DND-41 (cell line): ENCODE data around the gene EFNA2.

Experiments
- ATAC-seq: fragments of 200-7000 bp; cut with Tn5 transposase; 3 replicates; pipeline ENCODE4 v1.9.1; 2021; ENCODE audit warnings: low read depth; ENCODE audit not compliant: insufficient read depth
- DNase-seq: peaks from one replicate; pipeline ENCODE4 v3.0.0-alpha.2; 2020
- H2AFZ ChIP-seq: 2 replicates; pipeline ENCODE4 v1.6.0; 2012; ENCODE audit warnings: low read depth, low read length
- H3K27ac ChIP-seq: 2 replicates; pipeline ENCODE4 v1.5.1; 2012; ENCODE audit warnings: low read length, inconsistent platforms
- H3K27me3 ChIP-seq: fragments of 200-600 bp; sonication (generic); 2 replicates; pipeline ENCODE4 v1.6.0; 2012; ENCODE audit warnings: low read length, mild to moderate bottlenecking, inconsistent platforms; ENCODE audit not compliant: insufficient read depth, poor library complexity
- H3K36me3 ChIP-seq: 2 replicates; pipeline ENCODE4 v1.5.1; 2012; ENCODE audit warnings: low read length, inconsistent platforms; ENCODE audit not compliant: insufficient read depth
- H3K4me1 ChIP-seq: 2 replicates; pipeline ENCODE4 v1.5.1; 2012; ENCODE audit warnings: mild to moderate bottlenecking, low read length; ENCODE audit not compliant: insufficient read depth
- H3K4me2 ChIP-seq: 2 replicates; pipeline ENCODE4 v1.6.0; 2012; ENCODE audit warnings: mild to moderate bottlenecking, moderate library complexity, low read length, inconsistent platforms; ENCODE audit not compliant: insufficient read depth
- H3K4me3 ChIP-seq, 2 experiments: fragments of 200-600 bp in 1 of 2; shearing (Covaris generic) in 1 of 2; 2 replicates each; pipeline ENCODE4 v1.5.1; 2012 to 2016; ENCODE audit warnings: inconsistent platforms in 2 of 2, low read length in 2 of 2, mild to moderate bottlenecking in 2 of 2, low read depth in 1 of 2, moderate library complexity in 1 of 2
- H3K79me2 ChIP-seq: 2 replicates; pipeline ENCODE4 v1.6.0; 2012; ENCODE audit warnings: low read length, inconsistent platforms; ENCODE audit not compliant: insufficient read depth
- H3K9ac ChIP-seq: 2 replicates; pipeline ENCODE4 v1.6.0; 2012; ENCODE audit warnings: low read depth, mild to moderate bottlenecking, inconsistent platforms, low read length, moderate library complexity
- H3K9me3 ChIP-seq: 2 replicates; pipeline ENCODE4 v1.5.1; 2012; ENCODE audit warnings: low read length, moderate library complexity, mild to moderate bottlenecking, inconsistent platforms; ENCODE audit not compliant: insufficient read depth, severe bottlenecking
- H4K20me1 ChIP-seq: 2 replicates; pipeline ENCODE4 v1.6.0; 2012; ENCODE audit warnings: low read length; ENCODE audit not compliant: insufficient read depth
- CTCF ChIP-seq: IDR thresholded peaks from 2 replicates; pipeline ENCODE4 v1.5.1; 2012; ENCODE audit warnings: borderline replicate concordance, low read length, moderate library complexity, mild to moderate bottlenecking; ENCODE audit not compliant: poor library complexity, severe bottlenecking; ENCODE audit errors: extremely low read depth
- EZH2 ChIP-seq: IDR thresholded peaks from 3 replicates; pipeline ENCODE4 v1.6.1; 2012; ENCODE audit warnings: borderline replicate concordance, low read depth, mild to moderate bottlenecking, moderate library complexity, low read length, inconsistent platforms; ENCODE audit not compliant: severe bottlenecking

The EFNA2 gene

GRCh38 chr19:1279782-1280341 lies 5.8 kb upstream of the EFNA2 start:
- H3K9me3 ChIP-seq, result no peaks in the 10 kb centered on the region
- peaks cover 20% of the 10 kb centered on the region for H3K4me1 ChIP-seq
- no peaks in the 10 kb centered on the region for H3K27me3 ChIP-seq
- H3K36me3 ChIP-seq, result peaks cover 39% of the 10 kb centered on the region
- no peak overlapping the region for H3K4me3 ChIP-seq
- H3K27ac ChIP-seq, result no peak overlapping the region
- peak; percentile 96 for TF ChIP-seq CTCF
- no peak for TF ChIP-seq EZH2
- no peak overlapping the region for H3K9ac ChIP-seq
- peak; percentile 33 for ATAC-seq
- H2AFZ ChIP-seq, result no peak overlapping the region
- H4K20me1 ChIP-seq, result peaks cover 32% of the 10 kb centered on the region
- H3K79me2 ChIP-seq, result peaks cover 21% of the 10 kb centered on the region
- DNase-seq, result peak; percentile 81
- no peak overlapping the region for H3K4me2 ChIP-seq

- no peak for ATAC-seq
- DNase-seq, result no peak
- H3K36me3 ChIP-seq, result peaks cover 35% of the 10 kb centered on the region
- H4K20me1 ChIP-seq, result peaks cover 29% of the 10 kb centered on the region
- no peak overlapping the region for H2AFZ ChIP-seq
- peaks cover 20% of the 10 kb centered on the region for H3K79me2 ChIP-seq
- no peak overlapping the region for H3K9ac ChIP-seq
- H3K4me3 ChIP-seq, result no peak overlapping the region
- H3K27me3 ChIP-seq, result no peaks in the 10 kb centered on the region
- H3K9me3 ChIP-seq, result no peaks in the 10 kb centered on the region
- no peak overlapping the region for H3K27ac ChIP-seq
- TF ChIP-seq EZH2, result no peak
- TF ChIP-seq CTCF, result no peak
- H3K4me1 ChIP-seq, result peaks cover 16% of the 10 kb centered on the region
- no peak overlapping the region for H3K4me2 ChIP-seq
These were observed 4.8 kb upstream of the EFNA2 start for GRCh38 chr19:1280636-1281568.

GRCh38 chr19:1281569-1282287 lies 3.9 kb upstream of the EFNA2 start:
- ATAC-seq (no peak), DNase-seq (no peak)
- peaks cover 12% of the 10 kb centered on the region for H3K79me2 ChIP-seq
- peaks cover 8% of the 10 kb centered on the region for H3K4me1 ChIP-seq
- H3K9ac ChIP-seq, result no peak overlapping the region
- H3K9me3 ChIP-seq, result no peaks in the 10 kb centered on the region
- peaks cover 32% of the 10 kb centered on the region for H3K36me3 ChIP-seq
- no peak overlapping the region for H3K27ac ChIP-seq
- H3K27me3 ChIP-seq, result no peaks in the 10 kb centered on the region
- H3K4me2 ChIP-seq, result no peak overlapping the region
- no peak overlapping the region for H3K4me3 ChIP-seq
- TF ChIP-seq CTCF (no peak), EZH2 (no peak)
- no peak overlapping the region for H2AFZ ChIP-seq
- H4K20me1 ChIP-seq, result peaks cover 21% of the 10 kb centered on the region
